GM23338 (cell line): ENCODE results near the gene CELF2. TPM values are rescaled to one million over a fixed set of nuclear protein-coding genes. Genes with fewer than 3 reads are reported as not detected.

ENCODE experiments used
- ATAC-seq: fragments of 200-7000 bp; cut with Tn5 transposase; 3 replicates; pipeline ENCODE4 v1.9.1; 2020
- DNase-seq: peaks from one replicate; pipeline ENCODE4 v3.0.0-alpha.2; 2015; ENCODE audit warnings: low spot score
- H2AFZ ChIP-seq: fragments of 200-600 bp; sonication (generic); 2 replicates; pipeline ENCODE4 v1.8.0; 2016; ENCODE audit warnings: antibody characterized with exemption, mild to moderate bottlenecking, moderate library complexity
- H3F3A ChIP-seq: fragments of 200-600 bp; sonication (generic); replicated peaks from 2 replicates; pipeline ENCODE4 v1.8.0; 2017; ENCODE audit warnings: antibody characterized with exemption, mixed run types, low read depth
- H3K27ac ChIP-seq: fragments of 200-600 bp; sonication (generic); 2 replicates; pipeline ENCODE4 v1.6.1; 2016; ENCODE audit warnings: low read depth
- H3K27me3 ChIP-seq: fragments of 200-600 bp; sonication (generic); 2 replicates; pipeline ENCODE4 v1.8.0; 2016; ENCODE audit warnings: mild to moderate bottlenecking, mixed run types, moderate library complexity; ENCODE audit not compliant: insufficient read depth
- H3K36me3 ChIP-seq: fragments of 200-600 bp; sonication (generic); 2 replicates; pipeline ENCODE4 v1.8.0; 2016; ENCODE audit warnings: mild to moderate bottlenecking; ENCODE audit not compliant: insufficient read depth
- H3K4me1 ChIP-seq: fragments of 200-600 bp; sonication (generic); 2 replicates; pipeline ENCODE4 v1.8.0; 2016; ENCODE audit warnings: mild to moderate bottlenecking, moderate library complexity; ENCODE audit not compliant: insufficient read depth
- H3K4me2 ChIP-seq: fragments of 200-600 bp; sonication (generic); 2 replicates; pipeline ENCODE4 v1.7.1; 2017; ENCODE audit warnings: mixed run types
- H3K4me3 ChIP-seq: fragments of 200-600 bp; sonication (generic); 2 replicates; pipeline ENCODE4 v1.6.1; 2016; ENCODE audit warnings: mixed run types
- H3K79me2 ChIP-seq: fragments of 200-600 bp; sonication (generic); replicated peaks from 2 replicates; pipeline ENCODE4 v1.8.0; 2017; ENCODE audit warnings: mild to moderate bottlenecking; ENCODE audit not compliant: insufficient read depth
- H3K9me2 ChIP-seq: fragments of 200-600 bp; sonication (generic); 2 replicates; pipeline ENCODE4 v1.8.0; 2017; ENCODE audit not compliant: insufficient read depth
- H4K20me1 ChIP-seq: fragments of 200-600 bp; sonication (generic); replicated peaks from 2 replicates; pipeline ENCODE4 v1.8.0; 2017; ENCODE audit warnings: mild to moderate bottlenecking; ENCODE audit not compliant: insufficient read depth
- H3K27ac Mint-ChIP-seq: 2 replicates; pipeline ENCODE4 v1.8.0; 2020; ENCODE audit warnings: inconsistent platforms, mild to moderate bottlenecking, moderate library complexity, mixed read lengths
- H3K27me3 Mint-ChIP-seq: 3 replicates; pipeline ENCODE4 v1.8.0; 2022; ENCODE audit warnings: low read depth, mild to moderate bottlenecking, moderate library complexity, mixed read lengths, inconsistent platforms; ENCODE audit not compliant: insufficient read depth, poor library complexity
- H3K36me3 Mint-ChIP-seq: 3 replicates; pipeline ENCODE4 v1.8.0; 2021; ENCODE audit warnings: low read depth, mild to moderate bottlenecking, inconsistent platforms, moderate library complexity, mixed read lengths
- H3K4me1 Mint-ChIP-seq: 3 replicates; pipeline ENCODE4 v1.8.0; 2020; ENCODE audit warnings: mild to moderate bottlenecking, inconsistent platforms, mixed read lengths
- H3K4me3 Mint-ChIP-seq: 3 replicates; pipeline ENCODE4 v1.8.0; 2021; ENCODE audit warnings: moderate library complexity, mild to moderate bottlenecking, inconsistent platforms, mixed read lengths
- H3K9me3 Mint-ChIP-seq: 3 replicates; pipeline ENCODE4 v1.8.0; 2020; ENCODE audit warnings: moderate library complexity, mild to moderate bottlenecking, inconsistent platforms, mixed read lengths
- EZH2phosphoT487 ChIP-seq: fragments of 200-600 bp; sonication (generic); IDR thresholded peaks from one replicate; pipeline ENCODE4 v1.8.1; 2018; ENCODE audit warnings: antibody characterized with exemption; ENCODE audit not compliant: unreplicated experiment
- ZNF114 ChIP-seq: fragments of 250-450 bp; sonication (Bioruptor Pico); IDR thresholded peaks from 2 replicates; pipeline ENCODE4 v1.5.0; 2020; ENCODE audit warnings: mild to moderate bottlenecking, moderate library complexity
- ZNF462 ChIP-seq: fragments of 250-450 bp; sonication (Bioruptor Pico); IDR thresholded peaks from 2 replicates; pipeline ENCODE4 v1.5.0; 2020; ENCODE audit warnings: mild to moderate bottlenecking, moderate library complexity
- polyA plus RNA-seq: library from polyadenylated mRNA; unstranded; fragments of >200 nt; fragmentation: Nextera tagmentation; extraction: Ambion mirVana; gene quantifications from 2 replicates; pipeline ENCODE4 v1.2.1, GENCODE V29; 2016
- total RNA-seq: library from RNA; depleted of rRNA; stranded (reverse); fragments of >200 nt; shearing (Covaris generic); gene quantifications from 2 replicates; pipeline ENCODE4 v1.2.3, GENCODE V29; 2014
- TF ChIP-seq, protein P1 (sequence below): IDR thresholded peaks from 2 replicates; pipeline ENCODE4 v1.6.1; 2016; ENCODE audit warnings: antibody characterized with exemption

The CELF2 gene
- total and polyA plus RNA-seq, 2 experiments from 2014 or later = 18.1 to 22.5 TPM

GRCh38 chr10:11116361-11116760 is 98.7 kb downstream of the CELF2 start (continued):
- TF ChIP-seq ZNF462 = no peak

GRCh38 chr10:11116817-11117216 is 99.1 kb downstream of the CELF2 start:
- Mint-ChIP-seq H3K9me3 (no peaks in the 10 kb centered on the region), H3K4me3 (no peak overlapping the region), H3K36me3 (no peaks in the 10 kb centered on the region), H3K27me3 (no peaks in the 10 kb centered on the region), H3K27ac (no peak overlapping the region), H3K4me1 (peaks cover 8% of the 10 kb centered on the region)
- Histone ChIP-seq H3K27me3 (no peaks in the 10 kb centered on the region), H4K20me1 (no peaks in the 10 kb centered on the region; the same call in 1 of the 2 replicates), H3K9me2 (no peaks in the 10 kb centered on the region), H3K4me3 (no peak overlapping the region), H3K79me2 (peaks cover 7% of the 10 kb centered on the region; the same call in 1 of the 2 replicates), H3K27ac (no peak overlapping the region), H3F3A (no peaks in the 10 kb centered on the region), H3K36me3 (no peaks in the 10 kb centered on the region), H3K4me2 (no peak overlapping the region), H2AFZ (no peak overlapping the region), H3K4me1 (no peaks in the 10 kb centered on the region; the same call in 1 of the 2 replicates)
- TF ChIP-seq, protein P1, sequence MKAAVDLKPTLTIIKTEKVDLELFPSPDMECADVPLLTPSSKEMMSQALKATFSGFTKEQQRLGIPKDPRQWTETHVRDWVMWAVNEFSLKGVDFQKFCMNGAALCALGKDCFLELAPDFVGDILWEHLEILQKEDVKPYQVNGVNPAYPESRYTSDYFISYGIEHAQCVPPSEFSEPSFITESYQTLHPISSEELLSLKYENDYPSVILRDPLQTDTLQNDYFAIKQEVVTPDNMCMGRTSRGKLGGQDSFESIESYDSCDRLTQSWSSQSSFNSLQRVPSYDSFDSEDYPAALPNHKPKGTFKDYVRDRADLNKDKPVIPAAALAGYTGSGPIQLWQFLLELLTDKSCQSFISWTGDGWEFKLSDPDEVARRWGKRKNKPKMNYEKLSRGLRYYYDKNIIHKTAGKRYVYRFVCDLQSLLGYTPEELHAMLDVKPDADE = no peak
- no peak for TF ChIP-seq EZH2phosphoT487
- no peak for TF ChIP-seq ZNF462
- TF ChIP-seq ZNF114 (CRISPR knock-in tag) = no peak
- DNase-seq = no peak
- no peak for ATAC-seq
